BLaER1 treated with 17β-estradiol and CSF1 and Interleukin-3, amounts not matched to agents 10 nM and 100 nM (cell line): ENCODE data around the gene LEMD2.

Experiments
- H3K27ac ChIP-seq, 11 experiments: shearing (Covaris generic); formaldehyde crosslinking; 2 replicates each; pipeline ENCODE4 v1.8.1; 2022
- H3K27me3 ChIP-seq, 11 experiments: shearing (Covaris generic); formaldehyde crosslinking; 2 replicates each; pipeline ENCODE4 v1.8.1; 2022
- H3K36me3 ChIP-seq, 11 experiments: shearing (Covaris generic); formaldehyde crosslinking; 2 replicates each; pipeline ENCODE4 v1.8.1; 2022
- H3K4me1 ChIP-seq, 10 experiments: shearing (Covaris generic); formaldehyde crosslinking; 2 replicates each; pipeline ENCODE4 v1.8.1; 2022
- H3K4me2 ChIP-seq, 11 experiments: shearing (Covaris generic); formaldehyde crosslinking; 2 replicates each; pipeline ENCODE4 v1.8.1; 2022
- H3K4me3 ChIP-seq, 10 experiments: shearing (Covaris generic); formaldehyde crosslinking; 2 replicates each; pipeline ENCODE4 v1.8.1; 2022
- H3K9ac ChIP-seq, 11 experiments: shearing (Covaris generic); formaldehyde crosslinking; 2 replicates each; pipeline ENCODE4 v1.8.1; 2022
- H3K9me3 ChIP-seq, 11 experiments: shearing (Covaris generic); formaldehyde crosslinking; replicated peaks in 1 of 11; 2 replicates each; pipeline ENCODE4 v1.8.1; 2022
- H4K20me1 ChIP-seq, 11 experiments: shearing (Covaris generic); formaldehyde crosslinking; 2 replicates each; pipeline ENCODE4 v1.8.1; 2022
- Cebpa-rat ChIP-seq, 11 experiments: shearing (Covaris generic); IDR thresholded peaks; 2 replicates each; pipeline ENCODE4 v1.8.1; 2022

Gene LEMD2

GRCh38 chr6:33802186-33802958, 13.4 kb upstream of the LEMD2 start:
- no peaks in the 10 kb centered on the region for H3K27me3 ChIP-seq
- H3K4me1 ChIP-seq, result peaks cover 8 to 19% (median 13%) of the 10 kb centered on the region in 10 experiments
- no peak overlapping the region for H3K4me2 ChIP-seq
- H3K9me3 ChIP-seq, result no peaks in the 10 kb centered on the region
- peaks cover 0 to 9% (median 0%) of the 10 kb centered on the region in 11 experiments; a peak in 2 of 22 replicates for H4K20me1 ChIP-seq
- H3K36me3 ChIP-seq, result no peaks in the 10 kb centered on the region
- no peak overlapping the region for H3K9ac ChIP-seq
- no peak overlapping the region for H3K27ac ChIP-seq
- no peak for TF ChIP-seq Cebpa-rat (IDR thresholded peaks at IDR 0.05)
- H3K4me3 ChIP-seq, result no peak overlapping the region

GRCh38 chr6:33801611-33802010, 12.7 kb upstream of the LEMD2 start:
- Histone ChIP-seq H3K4me2 (no peak overlapping the region), H3K36me3 (no peaks in the 10 kb centered on the region), H3K27me3 (no peaks in the 10 kb centered on the region), H3K27ac (no peak overlapping the region), H3K9ac (no peak overlapping the region), H3K9me3 (no peaks in the 10 kb centered on the region), H3K4me3 (no peak overlapping the region), H4K20me1 (peaks cover 0 to 5% (median 0%) of the 10 kb centered on the region in 11 experiments; a peak in 1 of 22 replicates), H3K4me1 (peaks cover under 1 to 11% (median 7%) of the 10 kb centered on the region in 10 experiments; a peak in 12 of 20 replicates)
- no peak for TF ChIP-seq Cebpa-rat (IDR thresholded peaks at IDR 0.05)

GRCh38 chr6:33800248-33800969, 11.5 kb upstream of the LEMD2 start:
- Histone ChIP-seq H4K20me1 (peaks cover 0 to 5% (median 0%) of the 10 kb centered on the region in 11 experiments; a peak in 3 of 22 replicates), H3K36me3 (no peaks in the 10 kb centered on the region), H3K9ac (no peak overlapping the region), H3K4me2 (no peak overlapping the region), H3K27ac (no peak overlapping the region), H3K4me1 (peaks cover 0 to 12% (median 7%) of the 10 kb centered on the region in 10 experiments; a peak in 11 of 20 replicates), H3K27me3 (no peaks in the 10 kb centered on the region), H3K9me3 (no peaks in the 10 kb centered on the region), H3K4me3 (no peak overlapping the region)
- no peak for TF ChIP-seq Cebpa-rat (IDR thresholded peaks at IDR 0.05)

GRCh38 chr6:33799454-33800113, 10.7 kb upstream of the LEMD2 start:
- Histone ChIP-seq H3K4me1 (peaks cover 0 to 15% (median 7%) of the 10 kb centered on the region in 10 experiments; a peak in 11 of 20 replicates), H3K9me3 (no peaks in the 10 kb centered on the region), H3K27me3 (no peaks in the 10 kb centered on the region), H3K9ac (no peak overlapping the region), H4K20me1 (peaks cover 0 to 9% (median 0%) of the 10 kb centered on the region in 11 experiments; a peak in 3 of 22 replicates), H3K27ac (no peak overlapping the region), H3K36me3 (no peaks in the 10 kb centered on the region), H3K4me2 (no peak overlapping the region), H3K4me3 (no peak overlapping the region)
- TF ChIP-seq Cebpa-rat (IDR thresholded peaks at IDR 0.05), result no peak

- no peak overlapping the region for H3K27ac ChIP-seq
- no peaks in the 10 kb centered on the region for H3K27me3 ChIP-seq
- no peak for TF ChIP-seq Cebpa-rat (IDR thresholded peaks at IDR 0.05)
- H4K20me1 ChIP-seq, result peaks cover 0 to 12% (median 0%) of the 10 kb centered on the region in 11 experiments; a peak in 4 of 22 replicates
- peak overlapping the region in 9 of 11 experiments; percentile 5 to 49 (median 23); a peak in 13 of 22 replicates for H3K4me2 ChIP-seq
- peaks cover 0 to 15% (median 7%) of the 10 kb centered on the region in 10 experiments; a peak in 11 of 20 replicates for H3K4me1 ChIP-seq
- no peak overlapping the region for H3K4me3 ChIP-seq
- no peak overlapping the region for H3K9ac ChIP-seq
- H3K36me3 ChIP-seq, result no peaks in the 10 kb centered on the region
- no peaks in the 10 kb centered on the region for H3K9me3 ChIP-seq
Measured at GRCh38 chr6:33798343-33798848, 9.5 kb upstream of the LEMD2 start.

- Histone ChIP-seq H3K27ac (no peak overlapping the region), H3K27me3 (no peaks in the 10 kb centered on the region), H3K4me2 (peak overlapping the region in 9 of 11 experiments; percentile 5 to 49 (median 23); a peak in 13 of 22 replicates), H3K9ac (no peak overlapping the region), H4K20me1 (peaks cover 0 to 17% (median 0%) of the 10 kb centered on the region in 11 experiments; a peak in 5 of 22 replicates), H3K36me3 (no peaks in the 10 kb centered on the region), H3K4me3 (no peak overlapping the region), H3K9me3 (no peaks in the 10 kb centered on the region), H3K4me1 (peaks cover 0 to 15% (median 7%) of the 10 kb centered on the region in 10 experiments; a peak in 11 of 20 replicates)
- no peak for TF ChIP-seq Cebpa-rat (IDR thresholded peaks at IDR 0.05)
Measured at GRCh38 chr6:33797626-33798342, 8.9 kb upstream of the LEMD2 start.

GRCh38 chr6:33794910-33795623, 6.1 kb upstream of the LEMD2 start:
- Histone ChIP-seq H3K9me3 (no peaks in the 10 kb centered on the region), H3K4me1 (peaks cover 0 to 27% (median 20%) of the 10 kb centered on the region in 10 experiments; a peak in 14 of 20 replicates), H4K20me1 (peaks cover 0 to 18% (median 0%) of the 10 kb centered on the region in 11 experiments; a peak in 5 of 22 replicates), H3K9ac (no peak overlapping the region), H3K27ac (no peak overlapping the region), H3K4me2 (no peak overlapping the region), H3K36me3 (no peaks in the 10 kb centered on the region), H3K27me3 (no peaks in the 10 kb centered on the region), H3K4me3 (no peak overlapping the region)
- TF ChIP-seq Cebpa-rat (IDR thresholded peaks at IDR 0.05), result no peak

GRCh38 chr6:33792981-33793380, 4.1 kb upstream of the LEMD2 start:
- peaks cover 0 to 13% (median 0%) of the 10 kb centered on the region in 11 experiments; a peak in 6 of 22 replicates for H4K20me1 ChIP-seq
- H3K9ac ChIP-seq, result no peak overlapping the region
- H3K4me2 ChIP-seq, result no peak overlapping the region
- no peaks in the 10 kb centered on the region for H3K27me3 ChIP-seq
- no peak overlapping the region for H3K4me3 ChIP-seq
- no peaks in the 10 kb centered on the region for H3K9me3 ChIP-seq
- no peak for TF ChIP-seq Cebpa-rat (IDR thresholded peaks at IDR 0.05)
- H3K27ac ChIP-seq, result no peak overlapping the region
- H3K36me3 ChIP-seq, result no peaks in the 10 kb centered on the region
- H3K4me1 ChIP-seq, result peaks cover 8 to 28% (median 21%) of the 10 kb centered on the region in 10 experiments
